GM12878 (cell line): ENCODE data around the gene BRWD1. TPM values are rescaled to one million over a fixed set of nuclear protein-coding genes. Genes with fewer than 3 reads are reported as not detected.

Experiments
- ATAC-seq: fragments of 200-7000 bp; cut with Tn5 transposase; 3 replicates; pipeline ENCODE4 v1.9.1; 2020; ENCODE audit warnings: mild to moderate bottlenecking, moderate library complexity
- BruUV-seq: library from RNA; stranded (reverse); fragments of 400-500 nt; replicated peaks from 2 replicates; lab custom pipeline; 2021; lab: Mats Ljungman, UMichigan
- CTCF ChIA-PET: fragments of 300-600 bp; sonication (Branson Sonifier 250); formaldehyde crosslinking; extraction: SDS; loops from one replicate; lab custom pipeline; 2021; ENCODE audit warnings: inconsistent platforms; lab: Yijun Ruan, JAX
- POLR2A ChIA-PET: fragments of 350-600 bp; formaldehyde crosslinking; extraction: SDS; loops from one replicate; lab custom pipeline; 2021; ENCODE audit warnings: inconsistent platforms; lab: Charles Lee
- RAD21 ChIA-PET: fragments of 300-600 bp; sonication (Branson Sonifier 250); formaldehyde crosslinking; loops from one replicate; lab custom pipeline; 2023; ENCODE audit warnings: antibody characterized with exemption; ENCODE audit not compliant: unreplicated experiment; lab: Charles Lee
- SMC1A ChIA-PET: fragments of 300-600 bp; sonication (Branson Sonifier 250); formaldehyde crosslinking; loops from one replicate; lab custom pipeline; 2023; ENCODE audit not compliant: unreplicated experiment, uncharacterized antibody; lab: Charles Lee
- DNase-seq: peaks from one replicate; pipeline ENCODE4 v3.0.0-alpha.2; 2011; ENCODE audit warnings: low read depth, low spot score
- FAIRE-seq: peaks from 3 replicates; lab custom pipeline; 2011; peaks lifted over from hg19 to GRCh38; lab: Jason Lieb, UNC
- H2AFZ ChIP-seq: 2 replicates; pipeline ENCODE4 v1.6.0; 2011; ENCODE audit warnings: low read depth, low read length, control low read depth; ENCODE audit not compliant: control insufficient read depth
- H3K27ac ChIP-seq: 2 replicates; pipeline ENCODE4 v1.5.1; 2011; ENCODE audit warnings: control low read depth; ENCODE audit not compliant: control insufficient read depth, insufficient read depth
- H3K27me3 ChIP-seq, 2 experiments: replicated peaks in 1 of 2; 2 replicates each; pipeline versions ENCODE4 v1.6.0 to v1.6.1; 2011; ENCODE audit warnings: low read length in 1 of 2; ENCODE audit not compliant: control insufficient read depth in 2 of 2, insufficient read depth in 2 of 2
- H3K36me3 ChIP-seq, 2 experiments: 2 replicates each; pipeline ENCODE4 v1.5.1; 2011; ENCODE audit warnings: low read length in 1 of 2; ENCODE audit not compliant: control insufficient read depth in 2 of 2, insufficient read depth in 2 of 2
- H3K4me1 ChIP-seq: 2 replicates; pipeline ENCODE4 v1.6.1; 2011; ENCODE audit warnings: mild to moderate bottlenecking, low read length, moderate library complexity, mixed read lengths; ENCODE audit not compliant: control insufficient read depth, insufficient read depth
- H3K4me2 ChIP-seq: 2 replicates; pipeline ENCODE4 v1.6.0; 2011; ENCODE audit warnings: control low read depth; ENCODE audit not compliant: control insufficient read depth, insufficient read depth
- H3K4me3 ChIP-seq: fragments of 200-600 bp; sonication (generic); 2 replicates; pipeline ENCODE4 v1.5.1; 2016
- H3K79me2 ChIP-seq: 2 replicates; pipeline ENCODE4 v1.6.0; 2011; ENCODE audit warnings: low read length; ENCODE audit not compliant: control insufficient read depth, insufficient read depth
- H3K9ac ChIP-seq: 2 replicates; pipeline ENCODE4 v1.8.0; 2011; ENCODE audit warnings: low read length, control low read depth, mixed read lengths; ENCODE audit not compliant: control insufficient read depth, insufficient read depth
- H3K9me3 ChIP-seq: replicated peaks from 3 replicates; pipeline ENCODE4 v1.5.1; 2011; ENCODE audit warnings: mild to moderate bottlenecking, low read length; ENCODE audit not compliant: control insufficient read depth, insufficient read depth
- H4K20me1 ChIP-seq: 2 replicates; pipeline ENCODE4 v1.6.0; 2011; ENCODE audit not compliant: control insufficient read depth, insufficient read depth
- CBX5 ChIP-seq: sonication (generic); IDR thresholded peaks from 2 replicates; pipeline ENCODE4 v1.6.1; 2016; ENCODE audit warnings: low read depth, moderate library complexity, mild to moderate bottlenecking, inconsistent platforms
- E4F1 ChIP-seq: fragments of 450-650 bp; IDR thresholded peaks from 2 replicates; pipeline ENCODE4 v1.6.1; 2018; ENCODE audit warnings: borderline replicate concordance, mild to moderate bottlenecking; ENCODE audit not compliant: partially characterized antibody
- FOXM1 ChIP-seq: IDR thresholded peaks from 2 replicates; pipeline ENCODE4 v1.6.1; 2012; ENCODE audit warnings: low read depth, mild to moderate bottlenecking, inconsistent platforms, low read length, moderate library complexity
- HDGF ChIP-seq: fragments of 450-650 bp; IDR thresholded peaks from 2 replicates; pipeline ENCODE4 v1.6.1; 2016; ENCODE audit warnings: antibody characterized with exemption
- KAT2A ChIP-seq: conservative IDR thresholded peaks from 2 replicates; pipeline ENCODE4 v1.6.1; 2011; ENCODE audit warnings: low read depth, low read length; ENCODE audit not compliant: control insufficient read depth
- NFYB ChIP-seq: IDR thresholded peaks from 2 replicates; pipeline ENCODE4 v1.6.1; 2011; ENCODE audit warnings: low read depth, mild to moderate bottlenecking, low read length, improper control_type of control experiment, moderate library complexity; ENCODE audit not compliant: insufficient read depth
- NR2C1 ChIP-seq: fragments of 450-650 bp; IDR thresholded peaks from 2 replicates; pipeline ENCODE4 v1.6.1; 2017; ENCODE audit warnings: antibody characterized with exemption, mild to moderate bottlenecking, moderate library complexity
- NR2C2 ChIP-seq: IDR thresholded peaks from 2 replicates; pipeline ENCODE4 v1.6.1; 2011; ENCODE audit warnings: borderline replicate concordance, low read depth; ENCODE audit not compliant: control insufficient read depth, insufficient read length
- POU2F2 ChIP-seq: IDR thresholded peaks from 3 replicates; pipeline ENCODE4 v1.6.1; 2011; ENCODE audit warnings: low read depth, mild to moderate bottlenecking, low read length, borderline replicate concordance
- REST ChIP-seq: IDR thresholded peaks from 2 replicates; pipeline ENCODE4 v1.6.1; 2012; ENCODE audit warnings: mild to moderate bottlenecking, low read depth, low read length
- SIN3A ChIP-seq: IDR thresholded peaks from 2 replicates; pipeline ENCODE4 v1.6.1; 2012; ENCODE audit warnings: low read depth, low read length, improper control_type of control experiment
- SP1 ChIP-seq: IDR thresholded peaks from one replicate; pipeline ENCODE4 v1.6.1; 2011; ENCODE audit warnings: low read depth, low read length
- SUZ12 ChIP-seq: fragments of 200-600 bp; sonication (generic); IDR thresholded peaks from one replicate; pipeline ENCODE4 v1.6.1; 2018; ENCODE audit warnings: antibody characterized with exemption, mild to moderate bottlenecking; ENCODE audit not compliant: unreplicated experiment
- TARDBP ChIP-seq: IDR thresholded peaks from 2 replicates; pipeline ENCODE4 v1.6.1; 2016; ENCODE audit warnings: borderline replicate concordance
- TCF7 ChIP-seq: IDR thresholded peaks from 2 replicates; pipeline ENCODE4 v1.6.1; 2014; ENCODE audit warnings: antibody characterized with exemption, borderline replicate concordance
- WGBS: methylation state at CpG from one replicate; pipeline ENCODE4 v1.1.6; 2016; ENCODE audit warnings: low lambda C conversion rate; ENCODE audit not compliant: insufficient replicate concordance, insufficient coverage; ENCODE audit errors: missing lambda C conversion rate; 5-methylcytosine and 5-hydroxymethylcytosine counted together
- in situ Hi-C: fragments of 300-500 bp; cut with MboI; formaldehyde crosslinking; loops from 9 replicates; pipeline ENCODE4 v1.14.3; 2018; ENCODE audit warnings: mixed read lengths
- intact Hi-C: fragments of 100-400 bp; cut with micrococcal nuclease; formaldehyde crosslinking; loops from one replicate; pipeline ENCODE4 v1.14.2; 2022; ENCODE audit not compliant: unreplicated experiment
- polyA plus RNA-seq, 11 experiments: library from polyadenylated mRNA; depleted of rRNA in 4 of 11; unstranded in 6 of 11; stranded (reverse) in 5 of 11; fragments of >200 nt; fragmentation: Nextera tagmentation in 4 of 11; fragmentation: Illumina TruSeq in 1 of 11; extraction: Ambion mirVana in 4 of 11; extraction: Trizol in 1 of 11; gene quantifications; 1 replicate in 1 of 11; 2 replicates in 10 of 11; pipeline versions ENCODE4 v1.2.1 to v1.2.3, GENCODE V29; 2011 to 2016; ENCODE audit warnings: inconsistent platforms in 2 of 11, missing spikeins in 2 of 11, low read depth in 1 of 11
- total RNA-seq, 4 experiments: library from RNA; depleted of rRNA in 3 of 4; stranded (reverse); fragments of >200 nt in 3 of 4; fragmentation: Illumina TruSeq in 1 of 4; extraction: Trizol in 1 of 4; gene quantifications; 2 replicates each; pipeline versions ENCODE4 v1.2.1 to v1.2.3, GENCODE V29; 2013 to 2021

BRWD1 gene
- total and polyA plus RNA-seq, 10 of the 15 experiments (the other 5 are each of a cell fraction or from before 2014, with no cell fraction given): 3.1 to 19.0 (median 13.5) TPM

GRCh38 chr21:39318091-39318959 lies 4.9 kb upstream of the BRWD1 start:
- FAIRE-seq (no peak), ATAC-seq (no peak), DNase-seq (no peak)
- WGBS: 29% methylated on average over 8 of the region's 8 CpGs
- ChIA-PET RAD21 (interaction anchor here (1.5 kb wide), 1 partner anchor 30 kb away, joined by 3 read pairs; no protein-coding TSS in a partner anchor), POLR2A (interaction anchor here (0.6 kb wide), 1 partner anchor 30 kb away, joined by 3 read pairs; no protein-coding TSS in a partner anchor), SMC1A (interaction anchor here (1.0 kb wide), 1 partner anchor 20 kb away, joined by 4 read pairs; no protein-coding TSS in a partner anchor), CTCF (no interaction called here)
- Histone ChIP-seq H3K4me2 (no peak overlapping the region), H3K9me3 (no peaks in the 10 kb centered on the region), H3K36me3 (no peaks in the 10 kb centered on the region), H3K4me1 (no peaks in the 10 kb centered on the region; the same call in 1 of the 2 replicates), H4K20me1 (no peaks in the 10 kb centered on the region), H3K79me2 (peaks cover 6% of the 10 kb centered on the region), H3K27me3 (no peaks in the 10 kb centered on the region), H3K9ac (no peak overlapping the region), H3K27ac (no peak overlapping the region), H2AFZ (no peak overlapping the region), H3K4me3 (no peak overlapping the region)
- in situ Hi-C loops (no loop called here), intact Hi-C loops (loop anchor here (10.0 kb wide), 1 partner anchor 126 kb away; the partner anchor contains the start of gene LCA5L)
- TF ChIP-seq SIN3A (no peak), E4F1 (no peak), TARDBP (no peak), TCF7 (no peak), KAT2A (no peak), HDGF (no peak), CBX5 (no peak), NFYB (no peak), FOXM1 (no peak), SP1 (no peak), NR2C1 (no peak), NR2C2 (no peak), POU2F2 (no peak), SUZ12 (no peak), REST (no peak)
- no TSS peak for BruUV-seq
